Activated naive CD8-positive, alpha-beta T cell treated with anti-CD3 and anti-CD28 coated beads for 36 hours (primary cell): ENCODE measurements around the gene TNFRSF25. TPM values are rescaled to one million over a fixed set of nuclear protein-coding genes. Genes with fewer than 3 reads are reported as not detected.
A peak's percentile ranks its signal among the peaks of the same experiment; 100 is the strongest.
"Not testable (repeated sequence)": the region's sequence is repeated elsewhere in the genome, so short reads cannot be mapped to it uniquely, and the experiment has no call there.

ENCODE experiments used
- DNase-seq: peaks from one replicate; pipeline ENCODE4 v3.0.0; 2021
- H3K27ac Mint-ChIP-seq: one replicate; pipeline ENCODE4 v1.8.0; 2022; ENCODE audit warnings: mild to moderate bottlenecking, moderate library complexity, mixed read lengths
- H3K27me3 Mint-ChIP-seq: one replicate; pipeline ENCODE4 v1.8.0; 2022; ENCODE audit warnings: mild to moderate bottlenecking, mixed read lengths
- H3K36me3 Mint-ChIP-seq: one replicate; pipeline ENCODE4 v1.8.0; 2021; ENCODE audit warnings: mild to moderate bottlenecking, mixed read lengths
- H3K4me1 Mint-ChIP-seq: one replicate; pipeline ENCODE4 v1.8.0; 2021; ENCODE audit warnings: mixed read lengths
- H3K4me3 Mint-ChIP-seq: one replicate; pipeline ENCODE4 v1.8.0; 2022; ENCODE audit warnings: mild to moderate bottlenecking, moderate library complexity, mixed read lengths
- H3K9me3 Mint-ChIP-seq: one replicate; pipeline ENCODE4 v1.8.0; 2022; ENCODE audit warnings: mixed read lengths
- total RNA-seq, 2 experiments: library from RNA; stranded (reverse); gene quantifications; one replicate each; pipeline ENCODE4 v1.2.3, GENCODE V29; 2021

The TNFRSF25 gene
- total RNA-seq, 2 experiments from 2014 or later: 64.7 to 67.8 TPM

GRCh38 chr1:6431645-6432579 lies 34.1 kb downstream of the TNFRSF25 start:
- H3K27ac Mint-ChIP-seq, DNase-seq, H3K36me3 Mint-ChIP-seq, H3K27me3 Mint-ChIP-seq, H3K4me3 Mint-ChIP-seq, H3K4me1 Mint-ChIP-seq, H3K9me3 Mint-ChIP-seq: not testable (repeated sequence)

- not testable (repeated sequence) for H3K4me3 Mint-ChIP-seq, H3K27ac Mint-ChIP-seq, H3K4me1 Mint-ChIP-seq, DNase-seq, H3K36me3 Mint-ChIP-seq, H3K9me3 Mint-ChIP-seq
- H3K27me3 Mint-ChIP-seq: peaks cover 22% of the 10 kb centered on the region
Observed at GRCh38 chr1:6429660-6430411, 36.1 kb downstream of the TNFRSF25 start.

GRCh38 chr1:6428453-6428852 lies 37.5 kb downstream of the TNFRSF25 start:
- not testable (repeated sequence) for DNase-seq, H3K36me3 Mint-ChIP-seq, H3K4me1 Mint-ChIP-seq, H3K27ac Mint-ChIP-seq, H3K4me3 Mint-ChIP-seq, H3K9me3 Mint-ChIP-seq
- peaks cover 32% of the 10 kb centered on the region for H3K27me3 Mint-ChIP-seq

GRCh38 chr1:6427441-6428390 lies 38.3 kb downstream of the TNFRSF25 start:
- no peak overlapping the region for H3K27ac Mint-ChIP-seq
- peaks cover 3% of the 10 kb centered on the region for H3K4me1 Mint-ChIP-seq
- peaks cover 35% of the 10 kb centered on the region for H3K27me3 Mint-ChIP-seq
- DNase-seq: no peak
- no peaks in the 10 kb centered on the region for H3K9me3 Mint-ChIP-seq
- H3K4me3 Mint-ChIP-seq: no peak overlapping the region
- no peaks in the 10 kb centered on the region for H3K36me3 Mint-ChIP-seq

- Mint-ChIP-seq H3K27ac (no peak overlapping the region), H3K36me3 (no peaks in the 10 kb centered on the region), H3K4me1 (peaks cover 3% of the 10 kb centered on the region), H3K27me3 (peaks cover 42% of the 10 kb centered on the region), H3K9me3 (no peaks in the 10 kb centered on the region), H3K4me3 (no peak overlapping the region)
- no peak for DNase-seq
Observed at GRCh38 chr1:6426972-6427350, 39.0 kb downstream of the TNFRSF25 start.

- H3K9me3 Mint-ChIP-seq: no peaks in the 10 kb centered on the region
Observed at GRCh38 chr1:6426277-6426971, 39.5 kb downstream of the TNFRSF25 start.

GRCh38 chr1:6425658-6426057 lies 40.3 kb downstream of the TNFRSF25 start:
- no peak overlapping the region for H3K27ac Mint-ChIP-seq
- H3K36me3 Mint-ChIP-seq: no peaks in the 10 kb centered on the region
- no peaks in the 10 kb centered on the region for H3K9me3 Mint-ChIP-seq
- DNase-seq: no peak
- no peak overlapping the region for H3K4me3 Mint-ChIP-seq
- H3K4me1 Mint-ChIP-seq: peaks cover 3% of the 10 kb centered on the region
- peaks cover 56% of the 10 kb centered on the region for H3K27me3 Mint-ChIP-seq

More at GRCh38 chr1:6426277-6426971, 39.5 kb downstream of the TNFRSF25 start:
- no peak for DNase-seq
- Mint-ChIP-seq H3K4me3 (no peak overlapping the region), H3K36me3 (no peaks in the 10 kb centered on the region), H3K4me1 (peaks cover 3% of the 10 kb centered on the region), H3K27ac (no peak overlapping the region), H3K27me3 (peaks cover 48% of the 10 kb centered on the region)

- Mint-ChIP-seq H3K27ac (no peak within 1 kb of the TSS), H3K36me3 (no peaks in the 10 kb centered on the region), H3K27me3 (peaks cover 63% of the 10 kb centered on the region), H3K4me1 (peaks cover 3% of the 10 kb centered on the region), H3K9me3 (no peaks in the 10 kb centered on the region), H3K4me3 (peak within 1 kb of the TSS; percentile 14)
- DNase-seq: no peak
Observed at GRCh38 chr1:6424619-6425593, 41.1 kb downstream of the TNFRSF25 start, which contains the start of gene ESPN. ESPN (plus strand) TSS chr1:6424776; CDS start chr1:6424956, 180 bp downstream.

GRCh38 chr1:6424000-6424565 lies 41.9 kb downstream of the TNFRSF25 start:
- Mint-ChIP-seq H3K36me3 (no peaks in the 10 kb centered on the region), H3K27ac (no peak overlapping the region), H3K4me1 (peaks cover 4% of the 10 kb centered on the region), H3K4me3 (no peak overlapping the region), H3K27me3 (peaks cover 67% of the 10 kb centered on the region), H3K9me3 (no peaks in the 10 kb centered on the region)
- no peak for DNase-seq

- no peak overlapping the region for H3K27ac Mint-ChIP-seq
- peak; percentile 74 for DNase-seq
- H3K9me3 Mint-ChIP-seq: no peaks in the 10 kb centered on the region
- H3K27me3 Mint-ChIP-seq: peaks cover 70% of the 10 kb centered on the region
- H3K4me3 Mint-ChIP-seq: no peak overlapping the region
- H3K36me3 Mint-ChIP-seq: no peaks in the 10 kb centered on the region
- peaks cover 4% of the 10 kb centered on the region for H3K4me1 Mint-ChIP-seq
Observed at GRCh38 chr1:6423321-6423999, 42.5 kb downstream of the TNFRSF25 start.

GRCh38 chr1:6421266-6421665 lies 44.7 kb downstream of the TNFRSF25 start:
- DNase-seq: no peak
- Mint-ChIP-seq H3K27me3 (peaks cover 78% of the 10 kb centered on the region), H3K4me1 (peaks cover 4% of the 10 kb centered on the region), H3K27ac (no peak overlapping the region), H3K9me3 (no peaks in the 10 kb centered on the region), H3K36me3 (no peaks in the 10 kb centered on the region), H3K4me3 (no peak overlapping the region)

- no peaks in the 10 kb centered on the region for H3K9me3 Mint-ChIP-seq
- H3K27me3 Mint-ChIP-seq: peaks cover 81% of the 10 kb centered on the region
- DNase-seq: peak; percentile 20
- H3K4me1 Mint-ChIP-seq: peaks cover 4% of the 10 kb centered on the region
- no peak overlapping the region for H3K4me3 Mint-ChIP-seq
- H3K36me3 Mint-ChIP-seq: no peaks in the 10 kb centered on the region
- H3K27ac Mint-ChIP-seq: no peak overlapping the region
Observed at GRCh38 chr1:6420454-6421042, 45.4 kb downstream of the TNFRSF25 start.
